Activated CD4-positive, alpha-beta memory T cell treated with anti-CD3 and anti-CD28 coated beads, Interleukin-2, amount 10 ng/mL, durations not matched to agents 7 days and 5 days (primary cell): ENCODE results near the gene CXCL13. TPM values are rescaled to one million over a fixed set of nuclear protein-coding genes. Genes with fewer than 3 reads are reported as not detected.
"Not testable (repeated sequence)": the region's sequence is repeated elsewhere in the genome, so short reads cannot be mapped to it uniquely, and the experiment has no call there.

Source experiments
- CTCF ChIA-PET: fragments of 350-600 bp; sonication (Branson Sonifier 250); formaldehyde crosslinking; loops from one replicate; lab custom pipeline; 2021; ENCODE audit warnings: antibody characterized with exemption, inconsistent platforms; lab: Charles Lee
- POLR2A ChIA-PET: fragments of 350-600 bp; sonication (Branson Sonifier 250); formaldehyde crosslinking; loops from one replicate; lab custom pipeline; 2021; ENCODE audit warnings: antibody characterized with exemption; lab: Charles Lee
- DNase-seq: peaks from one replicate; pipeline ENCODE4 v3.0.0-alpha.2; 2020
- H3K27ac Mint-ChIP-seq: one replicate; pipeline ENCODE4 v1.8.0; 2021; ENCODE audit warnings: mild to moderate bottlenecking, mixed read lengths
- H3K27me3 Mint-ChIP-seq: one replicate; pipeline ENCODE4 v1.8.0; 2021; ENCODE audit warnings: mixed read lengths
- H3K36me3 Mint-ChIP-seq: one replicate; pipeline ENCODE4 v1.8.0; 2021; ENCODE audit warnings: low read depth, mixed read lengths
- H3K4me1 Mint-ChIP-seq: one replicate; pipeline ENCODE4 v1.8.0; 2021; ENCODE audit warnings: mixed read lengths
- H3K4me3 Mint-ChIP-seq: one replicate; pipeline ENCODE4 v1.8.0; 2021; ENCODE audit warnings: mild to moderate bottlenecking, mixed read lengths
- H3K9me3 Mint-ChIP-seq: one replicate; pipeline ENCODE4 v1.8.0; 2021; ENCODE audit warnings: mixed read lengths
- total RNA-seq, 2 experiments: library from RNA; stranded (reverse); gene quantifications; one replicate each; pipeline ENCODE4 v1.2.3, GENCODE V29; 2021

Gene CXCL13
- total RNA-seq, 2 experiments from 2014 or later = not detected

- Mint-ChIP-seq H3K27me3 (peaks cover 35% of the 10 kb centered on the region), H3K27ac (no peak overlapping the region), H3K9me3 (no peaks in the 10 kb centered on the region), H3K4me1 (peaks cover 3% of the 10 kb centered on the region), H3K36me3 (no peaks in the 10 kb centered on the region), H3K4me3 (no peak overlapping the region)
- peak; percentile 58 for DNase-seq
- ChIA-PET POLR2A (no interaction called here), CTCF (interaction anchor here (0.5 to 3.1 kb wide), 10 partner anchors 9 to 244 kb away, joined by 3 to 18 read pairs (median 4); partner anchors contain the start of genes CXCL13 and MRPL1)
Observed at GRCh38 chr4:77618383-77619241, 13.0 kb downstream of the CXCL13 start.

GRCh38 chr4:77619408-77619807, 13.8 kb downstream of the CXCL13 start:
- Mint-ChIP-seq H3K36me3 (no peaks in the 10 kb centered on the region), H3K27ac (no peak overlapping the region)
- CTCF ChIA-PET = interaction anchor here (0.5 to 3.1 kb wide), 10 partner anchors 9 to 243 kb away, joined by 3 to 18 read pairs (median 4); partner anchors contain the start of genes CXCL13 and MRPL1

DNA sequence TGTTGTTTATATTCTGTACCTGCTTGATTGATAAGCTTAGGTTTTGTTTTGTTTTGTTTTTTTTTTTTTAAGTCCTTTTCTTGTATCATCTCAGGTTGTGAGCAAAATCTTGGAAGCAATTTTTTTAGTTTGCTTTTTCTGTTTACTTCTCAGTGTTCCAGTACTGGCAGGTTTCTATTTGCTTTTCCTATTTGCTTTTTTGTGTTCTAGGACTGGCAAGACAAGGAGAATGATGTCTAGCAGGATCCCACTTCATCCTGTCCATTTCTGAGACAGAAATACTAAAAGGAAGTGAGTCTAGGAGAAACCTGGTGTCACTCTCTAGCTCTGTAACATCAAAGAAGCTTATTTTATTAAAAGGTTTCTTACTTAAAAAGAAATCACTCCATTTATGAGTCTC, 15.6 kb downstream of the CXCL13 start:
- Mint-ChIP-seq H3K27ac (no peak overlapping the region), H3K4me3 (no peak overlapping the region), H3K9me3 (no peaks in the 10 kb centered on the region), H3K36me3 (no peaks in the 10 kb centered on the region), H3K4me1 (peaks cover 2% of the 10 kb centered on the region), H3K27me3 (peaks cover 31% of the 10 kb centered on the region)
- CTCF ChIA-PET = interaction anchor here (1.0 to 1.4 kb wide), 3 partner anchors 15 to 237 kb away, joined by 4 read pairs; no protein-coding TSS in a partner anchor
- POLR2A ChIA-PET = no interaction called here
- DNase-seq = no peak

More at GRCh38 chr4:77619408-77619807, 13.8 kb downstream of the CXCL13 start:
- peaks cover 35% of the 10 kb centered on the region for H3K27me3 Mint-ChIP-seq
- no peak for DNase-seq
- peaks cover 3% of the 10 kb centered on the region for H3K4me1 Mint-ChIP-seq
- POLR2A ChIA-PET = no interaction called here
- H3K9me3 Mint-ChIP-seq = no peaks in the 10 kb centered on the region
- H3K4me3 Mint-ChIP-seq = no peak overlapping the region

GRCh38 chr4:77623091-77623490, 17.5 kb downstream of the CXCL13 start:
- no peak overlapping the region for H3K27ac Mint-ChIP-seq
- ChIA-PET POLR2A (no interaction called here), CTCF (no interaction called here)
- no peaks in the 10 kb centered on the region for H3K9me3 Mint-ChIP-seq
- H3K4me3 Mint-ChIP-seq = no peak overlapping the region
- H3K27me3 Mint-ChIP-seq = peaks cover 32% of the 10 kb centered on the region
- H3K4me1 Mint-ChIP-seq = peaks cover 2% of the 10 kb centered on the region
- no peaks in the 10 kb centered on the region for H3K36me3 Mint-ChIP-seq
- DNase-seq = no peak

GRCh38 chr4:77624213-77624612, 18.6 kb downstream of the CXCL13 start:
- POLR2A ChIA-PET = no interaction called here
- Mint-ChIP-seq H3K4me3 (no peak overlapping the region), H3K27ac (no peak overlapping the region), H3K27me3 (peaks cover 28% of the 10 kb centered on the region), H3K4me1 (peaks cover 3% of the 10 kb centered on the region), H3K36me3 (no peaks in the 10 kb centered on the region), H3K9me3 (no peaks in the 10 kb centered on the region)
- CTCF ChIA-PET = interaction anchor here (0.7 kb wide), 1 partner anchor 23 kb away, joined by 3 read pairs; no protein-coding TSS in a partner anchor
- DNase-seq = no peak

GRCh38 chr4:77625485-77625884, 19.9 kb downstream of the CXCL13 start:
- Mint-ChIP-seq H3K4me3 (no peak overlapping the region), H3K4me1 (peaks cover 16% of the 10 kb centered on the region), H3K36me3 (no peaks in the 10 kb centered on the region), H3K9me3 (no peaks in the 10 kb centered on the region), H3K27me3 (peaks cover 16% of the 10 kb centered on the region), H3K27ac (no peak overlapping the region)
- POLR2A ChIA-PET = no interaction called here
- CTCF ChIA-PET = no interaction called here
- DNase-seq = no peak

- Mint-ChIP-seq H3K36me3 (no peaks in the 10 kb centered on the region), H3K4me1 (peaks cover 23% of the 10 kb centered on the region), H3K27me3 (peaks cover 2% of the 10 kb centered on the region), H3K4me3 (no peak overlapping the region), H3K9me3 (no peaks in the 10 kb centered on the region), H3K27ac (no peak overlapping the region)
- ChIA-PET CTCF (interaction anchor here (0.6 to 3.8 kb wide), 4 partner anchors 10 to 28 kb away, joined by 3 to 18 read pairs (median 6); no protein-coding TSS in a partner anchor), POLR2A (interaction anchor here (1.5 kb wide), 1 partner anchor 232 kb away, joined by 6 read pairs; no protein-coding TSS in a partner anchor)
- DNase-seq = no peak
Observed at GRCh38 chr4:77629885-77630284, 24.3 kb downstream of the CXCL13 start.

- CTCF ChIA-PET = no interaction called here
- DNase-seq = no peak
- no peaks in the 10 kb centered on the region for H3K9me3 Mint-ChIP-seq
- H3K4me3 Mint-ChIP-seq = no peak overlapping the region
- no peaks in the 10 kb centered on the region for H3K36me3 Mint-ChIP-seq
- H3K4me1 Mint-ChIP-seq = peaks cover 23% of the 10 kb centered on the region
- peaks cover 2% of the 10 kb centered on the region for H3K27me3 Mint-ChIP-seq
- no peak overlapping the region for H3K27ac Mint-ChIP-seq
- POLR2A ChIA-PET = no interaction called here
Observed at GRCh38 chr4:77631276-77631675, 25.7 kb downstream of the CXCL13 start.

GRCh38 chr4:77634132-77634785, 28.6 kb downstream of the CXCL13 start:
- peaks cover 10% of the 10 kb centered on the region for H3K27me3 Mint-ChIP-seq
- H3K36me3 Mint-ChIP-seq = no peaks in the 10 kb centered on the region
- H3K4me3 Mint-ChIP-seq = no peak overlapping the region
- H3K4me1 Mint-ChIP-seq = peaks cover 19% of the 10 kb centered on the region
- H3K9me3 Mint-ChIP-seq = peaks cover 13% of the 10 kb centered on the region
- POLR2A ChIA-PET = no interaction called here
- CTCF ChIA-PET = no interaction called here
- DNase-seq = no peak
- no peak overlapping the region for H3K27ac Mint-ChIP-seq

- no peak overlapping the region for H3K4me3 Mint-ChIP-seq
- H3K27me3 Mint-ChIP-seq = peaks cover 10% of the 10 kb centered on the region
- ChIA-PET CTCF (no interaction called here), POLR2A (interaction anchor here (0.6 kb wide), 1 partner anchor 8 kb away, joined by 3 read pairs; no protein-coding TSS in a partner anchor)
- no peaks in the 10 kb centered on the region for H3K36me3 Mint-ChIP-seq
- H3K9me3 Mint-ChIP-seq = peaks cover 13% of the 10 kb centered on the region
- H3K27ac Mint-ChIP-seq = no peak overlapping the region
- peaks cover 9% of the 10 kb centered on the region for H3K4me1 Mint-ChIP-seq
- no peak for DNase-seq
Observed at GRCh38 chr4:77635246-77635645, 29.6 kb downstream of the CXCL13 start.

DNA sequence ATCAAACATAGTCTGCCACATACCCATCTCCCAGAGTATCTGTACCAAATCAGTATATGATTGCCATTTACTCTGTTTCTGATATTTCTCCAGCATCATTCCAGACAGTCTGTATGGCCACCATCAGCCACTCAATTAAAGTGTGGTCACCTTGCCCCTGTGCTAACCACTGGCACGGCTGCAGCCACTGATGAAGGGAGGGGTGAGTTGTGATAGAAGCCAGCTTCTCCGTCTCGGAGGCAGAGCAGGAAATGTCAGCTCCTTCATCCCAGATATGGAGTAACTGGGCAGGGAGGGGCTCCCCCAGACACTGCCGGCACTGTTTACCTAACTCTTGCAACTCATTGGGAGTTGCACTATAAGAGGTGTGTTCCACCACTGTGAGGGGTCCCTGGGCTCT, 30.3 kb downstream of the CXCL13 start:
- Mint-ChIP-seq H3K9me3 (peaks cover 13% of the 10 kb centered on the region), H3K27ac (no peak overlapping the region), H3K27me3 (peaks cover 10% of the 10 kb centered on the region), H3K4me3 (no peak overlapping the region), H3K36me3 (no peaks in the 10 kb centered on the region), H3K4me1 (peaks cover 3% of the 10 kb centered on the region)
- CTCF ChIA-PET = no interaction called here
- DNase-seq = no peak
- POLR2A ChIA-PET = no interaction called here

- H3K27me3 Mint-ChIP-seq = peaks cover 10% of the 10 kb centered on the region
- H3K4me3 Mint-ChIP-seq = no peak overlapping the region
- no peak for DNase-seq
- POLR2A ChIA-PET = no interaction called here
- no peaks in the 10 kb centered on the region for H3K4me1 Mint-ChIP-seq
- H3K9me3 Mint-ChIP-seq = peaks cover 13% of the 10 kb centered on the region
- CTCF ChIA-PET = interaction anchor here (0.9 kb wide), 1 partner anchor 18 kb away, joined by 3 read pairs; no protein-coding TSS in a partner anchor
- no peak overlapping the region for H3K27ac Mint-ChIP-seq
- no peaks in the 10 kb centered on the region for H3K36me3 Mint-ChIP-seq
Observed at GRCh38 chr4:77636902-77637301, 31.3 kb downstream of the CXCL13 start.

DNA sequence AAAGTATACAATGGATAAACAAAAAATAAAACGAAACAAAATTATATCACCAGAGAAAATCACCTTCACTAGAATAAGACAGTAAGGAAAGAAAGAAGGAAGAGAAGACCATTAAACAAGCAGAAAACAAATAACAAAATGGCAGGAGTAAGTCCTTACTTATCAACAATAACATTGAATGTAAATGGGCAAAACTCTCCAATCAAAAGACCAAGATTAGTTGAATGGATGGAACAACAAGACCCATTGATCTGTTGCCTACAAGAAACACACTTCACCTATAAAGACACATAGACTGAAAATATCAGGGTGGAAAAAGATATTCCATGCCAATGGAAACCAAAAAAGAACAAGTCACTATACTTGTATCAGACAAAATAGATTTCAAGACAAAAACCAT, 38.4 kb downstream of the CXCL13 start:
- POLR2A ChIA-PET, H3K36me3 Mint-ChIP-seq, H3K4me1 Mint-ChIP-seq, H3K27ac Mint-ChIP-seq, H3K4me3 Mint-ChIP-seq, DNase-seq, CTCF ChIA-PET: not testable (repeated sequence)
- Mint-ChIP-seq H3K9me3 (peaks cover 18% of the 10 kb centered on the region), H3K27me3 (peaks cover 14% of the 10 kb centered on the region)
